CD14-positive monocyte (primary cell): ENCODE data around the gene NBPF6. TPM values are rescaled to one million over a fixed set of nuclear protein-coding genes. Genes with fewer than 3 reads are reported as not detected.
"Not testable (repeated sequence)": the region's sequence is repeated elsewhere in the genome, so short reads cannot be mapped to it uniquely, and the experiment has no call there.

Source experiments
- DNase-seq, 3 donors: peaks; one replicate each; pipeline ENCODE4 v3.0.0-alpha.2; 2011 to 2022
- H2AFZ ChIP-seq: 2 replicates; pipeline ENCODE4 v1.6.0; 2012; ENCODE audit warnings: mild to moderate bottlenecking, low read depth, low read length, inconsistent platforms; ENCODE audit not compliant: insufficient read depth, poor library complexity, severe bottlenecking
- H3K27ac ChIP-seq, 2 donors: 1 replicate in 1 of 2; 2 replicates in 1 of 2; pipeline ENCODE4 v1.5.1; 2012 to 2013; ENCODE audit warnings: low read length in 2 of 2, control low read depth in 1 of 2, inconsistent platforms in 1 of 2, low read depth in 1 of 2, mild to moderate bottlenecking in 1 of 2
- H3K27me3 ChIP-seq, 2 donors: one replicate each; pipeline versions ENCODE4 v1.6.0 to v1.6.1; 2011 to 2013; ENCODE audit warnings: low read length in 2 of 2; ENCODE audit not compliant: control insufficient read depth in 2 of 2, insufficient read depth in 2 of 2
- H3K36me3 ChIP-seq, 2 donors: replicated peaks in 1 of 2; 1 replicate in 1 of 2; 2 replicates in 1 of 2; pipeline versions ENCODE4 v1.5.1 to v1.6.1; 2012 to 2013; ENCODE audit warnings: low read length in 2 of 2, control low read depth in 1 of 2, inconsistent platforms in 1 of 2, mild to moderate bottlenecking in 1 of 2; ENCODE audit not compliant: insufficient read depth in 2 of 2, control insufficient read depth in 1 of 2
- H3K4me1 ChIP-seq, 2 donors: 1 replicate in 1 of 2; 2 replicates in 1 of 2; pipeline versions ENCODE4 v1.5.1 to v1.6.1; 2012 to 2013; ENCODE audit warnings: low read length in 2 of 2, control low read depth in 1 of 2, inconsistent platforms in 1 of 2, mild to moderate bottlenecking in 1 of 2, moderate library complexity in 1 of 2; ENCODE audit not compliant: insufficient read depth in 2 of 2, control insufficient read depth in 1 of 2
- H3K4me2 ChIP-seq: replicated peaks from 2 replicates; pipeline ENCODE3; 2012; ENCODE audit warnings: low read length, moderate library complexity, mild to moderate bottlenecking; ENCODE audit not compliant: poor library complexity, severe bottlenecking; ENCODE audit errors: extremely low read depth
- H3K4me3 ChIP-seq, 3 experiments: fragments of 200-600 bp in 1 of 3; sonication (generic) in 1 of 3; replicated peaks in 1 of 3; 1 replicate in 2 of 3; 2 replicates in 1 of 3; pipeline ENCODE4 v1.5.1; 2011 to 2013; ENCODE audit warnings: low read length in 3 of 3, mild to moderate bottlenecking in 3 of 3, control low read depth in 2 of 3, low read depth in 2 of 3, inconsistent platforms in 1 of 3, moderate library complexity in 1 of 3
- H3K79me2 ChIP-seq: 2 replicates; pipeline ENCODE4 v1.6.0; 2012; ENCODE audit warnings: mild to moderate bottlenecking, control low read depth, inconsistent platforms, low read length, moderate library complexity; ENCODE audit not compliant: insufficient read depth
- H3K9ac ChIP-seq: 2 replicates; pipeline ENCODE4 v1.6.0; 2017; ENCODE audit warnings: low read length, mild to moderate bottlenecking; ENCODE audit not compliant: insufficient read depth, poor library complexity, severe bottlenecking
- H3K9me3 ChIP-seq, 2 donors: replicated peaks in 1 of 2; 1 replicate in 1 of 2; 2 replicates in 1 of 2; pipeline versions ENCODE4 v1.5.1 to v1.6.1; 2012 to 2013; ENCODE audit warnings: low read length in 2 of 2, control low read depth in 1 of 2; ENCODE audit not compliant: control insufficient read depth in 1 of 2, insufficient read depth in 1 of 2
- H4K20me1 ChIP-seq: 2 replicates; pipeline ENCODE4 v1.6.0; 2012; ENCODE audit warnings: mild to moderate bottlenecking, low read length, control low read depth, moderate library complexity; ENCODE audit not compliant: insufficient read depth
- H3K27ac Mint-ChIP-seq, 7 donors: one replicate each; pipeline ENCODE4 v1.8.0; 2020; ENCODE audit warnings: mild to moderate bottlenecking in 7 of 7, mixed read lengths in 7 of 7, moderate library complexity in 6 of 7, inconsistent platforms in 2 of 7
- H3K27me3 Mint-ChIP-seq, 3 donors: one replicate each; pipeline ENCODE4 v1.8.0; 2021 to 2022; ENCODE audit warnings: low read depth in 3 of 3, mild to moderate bottlenecking in 3 of 3, mixed read lengths in 3 of 3, moderate library complexity in 3 of 3, inconsistent platforms in 1 of 3
- H3K36me3 Mint-ChIP-seq, 2 donors: one replicate each; pipeline ENCODE4 v1.8.0; 2020; ENCODE audit warnings: mixed read lengths in 2 of 2, inconsistent platforms in 1 of 2, mild to moderate bottlenecking in 1 of 2
- H3K4me1 Mint-ChIP-seq: one replicate; pipeline ENCODE4 v1.8.0; 2020; ENCODE audit warnings: mild to moderate bottlenecking, mixed read lengths
- H3K4me3 Mint-ChIP-seq, 2 donors: one replicate each; pipeline ENCODE4 v1.8.0; 2020; ENCODE audit warnings: mild to moderate bottlenecking in 2 of 2, mixed read lengths in 2 of 2, moderate library complexity in 1 of 2
- H3K9me3 Mint-ChIP-seq, 7 donors: one replicate each; pipeline ENCODE4 v1.8.0; 2020 to 2022; ENCODE audit warnings: mixed read lengths in 7 of 7, mild to moderate bottlenecking in 6 of 7, moderate library complexity in 6 of 7, inconsistent platforms in 2 of 7
- CTCF ChIP-seq: fragments of 200-600 bp; IDR thresholded peaks from one replicate; pipeline ENCODE4 v1.8.0; 2022; ENCODE audit warnings: antibody characterized with exemption, mild to moderate bottlenecking
- WGBS: methylation state at CpG from one replicate; pipeline ENCODE4 v1.1.5; 2013; ENCODE audit warnings: missing lambda C conversion rate; ENCODE audit not compliant: insufficient coverage; 5-methylcytosine and 5-hydroxymethylcytosine counted together
- intact Hi-C, 2 donors: fragments of 100-400 bp; cut with micrococcal nuclease; formaldehyde crosslinking; loops; one replicate each; pipeline versions ENCODE4 v1.15.0 to v1.15.1; 2023
- polyA plus RNA-seq, 3 donors: library from polyadenylated mRNA; depleted of rRNA in 1 of 3; unstranded in 2 of 3; stranded (reverse) in 1 of 3; fragments of 300-500 nt in 2 of 3; fragments of >200 nt in 1 of 3; fragmentation: Illumina TruSeq in 2 of 3; gene quantifications; 1 replicate in 2 of 3; 2 replicates in 1 of 3; pipeline ENCODE4 v1.2.3, GENCODE V29; 2012 to 2021

Gene NBPF6
- polyA plus RNA-seq, 3 donors = not detected

GRCh38 chr1:108470750-108471149 is 20.6 kb downstream of the NBPF6 start:
- DNase-seq, H3K9ac ChIP-seq, H3K4me3 Mint-ChIP-seq, H2AFZ ChIP-seq, H3K4me1 Mint-ChIP-seq, H3K36me3 Mint-ChIP-seq, H3K27me3 ChIP-seq, H3K9me3 Mint-ChIP-seq, H3K27ac ChIP-seq, H4K20me1 ChIP-seq, H3K27ac Mint-ChIP-seq, H3K4me3 ChIP-seq, H3K79me2 ChIP-seq, intact Hi-C loops, H3K36me3 ChIP-seq, H3K4me2 ChIP-seq, H3K4me1 ChIP-seq, H3K9me3 ChIP-seq: not testable (repeated sequence)
- H3K27me3 Mint-ChIP-seq = peaks cover 4 to 12% (median 6%) of the 10 kb centered on the region in 3 donors
- 93% methylated on average over 3 of the region's 4 CpGs for WGBS

GRCh38 chr1:108474516-108474915 is 24.4 kb downstream of the NBPF6 start:
- H3K27ac ChIP-seq, DNase-seq, H3K4me1 ChIP-seq, H3K4me3 ChIP-seq, H3K36me3 Mint-ChIP-seq, intact Hi-C loops, H3K79me2 ChIP-seq, H3K4me2 ChIP-seq, H3K9me3 ChIP-seq, H3K9ac ChIP-seq, H4K20me1 ChIP-seq, H3K36me3 ChIP-seq, H3K27me3 ChIP-seq, H3K4me3 Mint-ChIP-seq, H3K4me1 Mint-ChIP-seq, H3K27ac Mint-ChIP-seq, H2AFZ ChIP-seq: not testable (repeated sequence)
- WGBS = no CpG with 5 or more reads among the region's 6 CpGs
- H3K9me3 Mint-ChIP-seq = peaks cover 14 to 24% (median 18%) of the 10 kb centered on the region in 7 donors
- H3K27me3 Mint-ChIP-seq = peaks cover 6 to 13% (median 8%) of the 10 kb centered on the region in 3 donors

GRCh38 chr1:108478429-108479015 is 28.4 kb downstream of the NBPF6 start:
- Histone ChIP-seq H3K9ac (no peak overlapping the region), H3K4me3 (no peak overlapping the region), H4K20me1 (no peaks in the 10 kb centered on the region), H3K79me2 (no peaks in the 10 kb centered on the region), H3K27me3 (no peaks in the 10 kb centered on the region), H3K36me3 (no peaks in the 10 kb centered on the region), H3K27ac (no peak overlapping the region), H3K4me2 (no peak overlapping the region), H3K4me1 (no peaks in the 10 kb centered on the region), H3K9me3 (peaks cover 9 to 12% of the 10 kb centered on the region in 2 donors), H2AFZ (no peak overlapping the region)
- no peaks in the 10 kb centered on the region for H3K4me1 Mint-ChIP-seq
- no peak for DNase-seq
- intact Hi-C loops = no loop called here
- H3K9me3 Mint-ChIP-seq = peaks cover 21 to 29% (median 27%) of the 10 kb centered on the region in 7 donors
- no peaks in the 10 kb centered on the region for H3K36me3 Mint-ChIP-seq
- H3K27me3 Mint-ChIP-seq = peaks cover 5 to 11% (median 6%) of the 10 kb centered on the region in 3 donors
- no peak for TF ChIP-seq CTCF
- no peak overlapping the region for H3K4me3 Mint-ChIP-seq
- no CpG with 5 or more reads among the region's 2 CpGs for WGBS
- H3K27ac Mint-ChIP-seq = no peak overlapping the region
